ENCODE data around the gene MIB1. TPM values are rescaled to one million over a fixed set of nuclear protein-coding genes. Genes with fewer than 3 reads are reported as not detected.

The MIB1 gene
- total RNA-seq, 4 donors from 2014 or later, result 15.7 to 31.8 (median 27.6) TPM

DNA sequence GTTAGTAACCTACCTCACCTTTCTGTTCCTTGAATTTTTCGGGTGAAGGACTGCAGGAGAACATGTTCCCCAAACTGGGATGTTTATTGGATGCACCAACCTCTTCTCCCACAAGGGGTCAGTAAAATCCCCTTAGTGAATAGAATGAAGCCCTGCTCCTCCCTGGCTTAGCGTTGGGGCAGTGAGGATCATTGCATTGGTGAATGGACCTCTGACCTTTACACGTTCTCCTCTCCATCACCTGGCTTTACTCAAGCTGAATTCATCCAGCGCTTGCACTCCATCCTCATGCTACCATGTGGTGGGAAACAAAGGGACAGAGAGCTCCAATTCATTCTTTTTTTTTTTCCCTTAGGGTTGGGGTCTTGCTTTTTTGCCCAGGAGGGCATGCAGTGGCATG, 157.2 kb downstream of the MIB1 start:
- peaks cover 0 to 16% (median 5%) of the 10 kb centered on the region in 4 donors for H3K4me1 ChIP-seq
- no peak overlapping the region for H3K4me3 ChIP-seq
- H3K9me3 ChIP-seq, result no peaks in the 10 kb centered on the region
- intact Hi-C loops (cut with DNase I; ENCODE audit: low total_unique reads) (no loop called here), in situ Hi-C loops (cut with MboI; ENCODE audit: low pct_ligation_motif_present in 1 of 4, low pct_unique_long_range_greater_than_20kb in 1 of 4, low sequenced_read_pairs in 3 of 4) (loop anchor here in 1 of 4 donors (10.0 kb wide), 1 partner anchor 667 kb away; no protein-coding TSS in a partner anchor)
- TF ChIP-seq POLR2A (IDR thresholded peaks at IDR 0.05), result no peak
- no peak for TF ChIP-seq POLR2AphosphoS5 (IDR thresholded peaks at IDR 0.05)
- TF ChIP-seq, protein P1, sequence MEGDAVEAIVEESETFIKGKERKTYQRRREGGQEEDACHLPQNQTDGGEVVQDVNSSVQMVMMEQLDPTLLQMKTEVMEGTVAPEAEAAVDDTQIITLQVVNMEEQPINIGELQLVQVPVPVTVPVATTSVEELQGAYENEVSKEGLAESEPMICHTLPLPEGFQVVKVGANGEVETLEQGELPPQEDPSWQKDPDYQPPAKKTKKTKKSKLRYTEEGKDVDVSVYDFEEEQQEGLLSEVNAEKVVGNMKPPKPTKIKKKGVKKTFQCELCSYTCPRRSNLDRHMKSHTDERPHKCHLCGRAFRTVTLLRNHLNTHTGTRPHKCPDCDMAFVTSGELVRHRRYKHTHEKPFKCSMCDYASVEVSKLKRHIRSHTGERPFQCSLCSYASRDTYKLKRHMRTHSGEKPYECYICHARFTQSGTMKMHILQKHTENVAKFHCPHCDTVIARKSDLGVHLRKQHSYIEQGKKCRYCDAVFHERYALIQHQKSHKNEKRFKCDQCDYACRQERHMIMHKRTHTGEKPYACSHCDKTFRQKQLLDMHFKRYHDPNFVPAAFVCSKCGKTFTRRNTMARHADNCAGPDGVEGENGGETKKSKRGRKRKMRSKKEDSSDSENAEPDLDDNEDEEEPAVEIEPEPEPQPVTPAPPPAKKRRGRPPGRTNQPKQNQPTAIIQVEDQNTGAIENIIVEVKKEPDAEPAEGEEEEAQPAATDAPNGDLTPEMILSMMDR (IDR thresholded peaks at IDR 0.05), result peak; percentile 56 to 73 (median 63)
- TF ChIP-seq EP300 (IDR thresholded peaks at IDR 0.05; ENCODE audit: low read depth), result no peak
- H3K27me3 ChIP-seq, result no peaks in the 10 kb centered on the region
- WGBS, 2 donors (ENCODE audit: low coverage in 1 of 2), result 9 to 14% methylated on average over 4 of the region's 4 CpGs
- H3K36me3 ChIP-seq, result no peaks in the 10 kb centered on the region
- peak; percentile 42 for DNase-seq
- H3K27ac ChIP-seq, result no peak overlapping the region

- Histone ChIP-seq H3K27me3 (no peaks in the 10 kb centered on the region), H3K36me3 (no peaks in the 10 kb centered on the region), H3K9me3 (no peaks in the 10 kb centered on the region), H3K4me1 (peaks cover 0 to 21% (median 5%) of the 10 kb centered on the region in 4 donors), H3K27ac (no peak overlapping the region), H3K4me3 (no peak overlapping the region)
- peak; percentile 50 for DNase-seq
- TF ChIP-seq EP300 (IDR thresholded peaks at IDR 0.05; ENCODE audit: low read depth) (no peak), POLR2AphosphoS5 (IDR thresholded peaks at IDR 0.05) (no peak), POLR2A (IDR thresholded peaks at IDR 0.05) (no peak)
- TF ChIP-seq, protein P1 (IDR thresholded peaks at IDR 0.05), result peak in 1 of 5 experiments; percentile 22
- 77 to 86% methylated on average over 3 to 12 of the region's 12 CpGs for WGBS, 2 donors (ENCODE audit: low coverage in 1 of 2)
- intact Hi-C loops (cut with DNase I; ENCODE audit: low total_unique reads) (loop anchor here (10.0 kb wide), 1 partner anchor 54 kb away; no protein-coding TSS in a partner anchor), in situ Hi-C loops (cut with MboI; ENCODE audit: low pct_ligation_motif_present in 1 of 4, low pct_unique_long_range_greater_than_20kb in 1 of 4, low sequenced_read_pairs in 3 of 4) (loop anchor here in 2 of 4 donors (10.0 to 25.0 kb wide), 4 partner anchors 64 to 662 kb away; partner anchors contain the start of gene GATA6 (in 1 of the 2))
These were observed 160.2 kb downstream of the MIB1 start for GRCh38 chr18:21900605-21901352.

- in situ Hi-C loops (cut with MboI; ENCODE audit: low pct_ligation_motif_present in 1 of 4, low pct_unique_long_range_greater_than_20kb in 1 of 4, low sequenced_read_pairs in 3 of 4), result loop anchor here in 2 of 4 donors (10.0 to 25.0 kb wide), 4 partner anchors 63 to 661 kb away; partner anchors contain the start of gene GATA6 (in 1 of the 2)
- 53 to 78% methylated on average over 1 to 3 of the region's 3 CpGs for WGBS, 2 donors (ENCODE audit: low coverage in 1 of 2)
- no peaks in the 10 kb centered on the region for H3K27me3 ChIP-seq
These were observed 160.9 kb downstream of the MIB1 start for GRCh38 chr18:21901423-21901945.

More at GRCh38 chr18:21901423-21901945, 160.9 kb downstream of the MIB1 start:
- H3K36me3 ChIP-seq, result no peaks in the 10 kb centered on the region
- intact Hi-C loops (cut with DNase I; ENCODE audit: low total_unique reads), result loop anchor here (10.0 kb wide), 1 partner anchor 53 kb away; no protein-coding TSS in a partner anchor
- no peak for TF ChIP-seq POLR2A (IDR thresholded peaks at IDR 0.05)
- TF ChIP-seq EP300 (IDR thresholded peaks at IDR 0.05; ENCODE audit: low read depth), result no peak
- TF ChIP-seq, protein P1 (IDR thresholded peaks at IDR 0.05), result no peak
- H3K4me3 ChIP-seq, result no peak overlapping the region
- DNase-seq, result no peak
- H3K9me3 ChIP-seq, result no peaks in the 10 kb centered on the region
- H3K27ac ChIP-seq, result no peak overlapping the region
- H3K4me1 ChIP-seq, result peaks cover 0 to 21% (median 5%) of the 10 kb centered on the region in 4 donors
